WTC11 (cell line): ENCODE data around the gene LUM. TPM values are rescaled to one million over a fixed set of nuclear protein-coding genes. Genes with fewer than 3 reads are reported as not detected.

Experiments
- ATAC-seq: fragments of 200-7000 bp; cut with Tn5 transposase; 2 replicates; pipeline ENCODE4 v1.10.0; 2021; ENCODE audit warnings: mild to moderate bottlenecking, moderate library complexity
- CTCF ChIA-PET: fragments of 300-600 bp; sonication (Branson Sonifier 250); formaldehyde crosslinking; loops from one replicate; lab custom pipeline; 2021; ENCODE audit warnings: antibody characterized with exemption; lab: Charles Lee
- POLR2A ChIA-PET: fragments of 350-600 bp; sonication (Branson Sonifier 250); formaldehyde crosslinking; loops from one replicate; lab custom pipeline; 2021; ENCODE audit warnings: antibody characterized with exemption; lab: Charles Lee
- DNase-seq: peaks from one replicate; pipeline ENCODE4 v3.0.0; 2021; ENCODE audit warnings: low spot score
- H3K27ac Mint-ChIP-seq: 2 replicates; pipeline ENCODE4 v1.8.0; 2021; ENCODE audit warnings: mixed read lengths
- H3K27me3 Mint-ChIP-seq: 2 replicates; pipeline ENCODE4 v1.8.0; 2021; ENCODE audit warnings: low read depth, mild to moderate bottlenecking, moderate library complexity, mixed read lengths
- H3K36me3 Mint-ChIP-seq: 2 replicates; pipeline ENCODE4 v1.8.0; 2021; ENCODE audit warnings: mixed read lengths
- H3K4me1 Mint-ChIP-seq: 2 replicates; pipeline ENCODE4 v1.8.0; 2022; ENCODE audit warnings: mixed read lengths
- H3K4me3 Mint-ChIP-seq: 2 replicates; pipeline ENCODE4 v1.8.0; 2021; ENCODE audit warnings: mild to moderate bottlenecking, moderate library complexity, mixed read lengths
- H3K9me3 Mint-ChIP-seq: 2 replicates; pipeline ENCODE4 v1.8.0; 2021; ENCODE audit warnings: mixed read lengths
- CREB1 ChIP-seq: sonication (generic); formaldehyde crosslinking; IDR thresholded peaks from 2 replicates; pipeline ENCODE4 v1.8.0; 2023; ENCODE audit warnings: mild to moderate bottlenecking, missing genetic modification reagents
- CTCF ChIP-seq: fragments of 200-600 bp; IDR thresholded peaks from 2 replicates; pipeline ENCODE4 v1.8.0; 2022; ENCODE audit warnings: antibody characterized with exemption
- FOXK1 ChIP-seq: sonication (generic); formaldehyde crosslinking; IDR thresholded peaks from 2 replicates; pipeline ENCODE4 v1.8.0; 2022; ENCODE audit warnings: mild to moderate bottlenecking, moderate library complexity, missing genetic modification reagents
- FOXP1 ChIP-seq: sonication (generic); formaldehyde crosslinking; IDR thresholded peaks from 2 replicates; pipeline ENCODE4 v1.8.0; 2022; ENCODE audit warnings: missing genetic modification reagents, mild to moderate bottlenecking, moderate library complexity, borderline replicate concordance
- GRHL2 ChIP-seq: fragments of 250-450 bp; sonication (Bioruptor Pico); IDR thresholded peaks from 2 replicates; pipeline ENCODE4 v1.8.0; 2022; ENCODE audit warnings: mild to moderate bottlenecking, moderate library complexity; ENCODE audit not compliant: insufficient replicate concordance, severe bottlenecking
- HMGXB4 ChIP-seq: sonication (generic); formaldehyde crosslinking; IDR thresholded peaks from 2 replicates; pipeline ENCODE4 v1.8.1; 2023; ENCODE audit warnings: mild to moderate bottlenecking, moderate library complexity, missing genetic modification reagents
- JUN ChIP-seq: sonication (generic); formaldehyde crosslinking; IDR thresholded peaks from 2 replicates; pipeline ENCODE4 v1.8.0; 2023; ENCODE audit warnings: mild to moderate bottlenecking, missing genetic modification reagents
- MXD4 ChIP-seq: fragments of 250-450 bp; sonication (Bioruptor Pico); IDR thresholded peaks from 2 replicates; pipeline ENCODE4 v1.8.0; 2021; ENCODE audit warnings: mild to moderate bottlenecking, moderate library complexity, borderline replicate concordance
- SOX15 ChIP-seq: fragments of 250-450 bp; sonication (Bioruptor Pico); IDR thresholded peaks from 2 replicates; pipeline ENCODE4 v1.9.0; 2021; ENCODE audit warnings: mild to moderate bottlenecking
- ZNF232 ChIP-seq: sonication (generic); formaldehyde crosslinking; IDR thresholded peaks from 2 replicates; pipeline ENCODE4 v1.8.0; 2022; ENCODE audit warnings: mild to moderate bottlenecking, missing genetic modification reagents
- ZNF512 ChIP-seq: sonication (generic); formaldehyde crosslinking; IDR thresholded peaks from 2 replicates; pipeline ENCODE4 v1.8.1; 2022; ENCODE audit warnings: missing genetic modification reagents, borderline replicate concordance
- ZNF671 ChIP-seq: fragments of 250-450 bp; sonication (Bioruptor Pico); IDR thresholded peaks from 2 replicates; pipeline ENCODE4 v1.8.0; 2021; ENCODE audit warnings: mild to moderate bottlenecking
- total RNA-seq: library from RNA; stranded (reverse); gene quantifications from 3 replicates; pipeline ENCODE4 v1.2.3, GENCODE V29; 2021
- TF ChIP-seq, protein P1 (sequence below): sonication (generic); formaldehyde crosslinking; IDR thresholded peaks from 2 replicates; pipeline ENCODE4 v1.8.0; 2022; ENCODE audit warnings: mild to moderate bottlenecking, missing genetic modification reagents
- TF ChIP-seq, protein P2 (sequence below): sonication (generic); formaldehyde crosslinking; IDR thresholded peaks from 2 replicates; pipeline ENCODE4 v1.8.0; 2022; ENCODE audit warnings: mild to moderate bottlenecking, missing genetic modification reagents
- TF ChIP-seq, protein P3 (sequence below): sonication (generic); formaldehyde crosslinking; conservative IDR thresholded peaks from 2 replicates; pipeline ENCODE4 v1.8.1; 2022; ENCODE audit warnings: mild to moderate bottlenecking, missing genetic modification reagents
- TF ChIP-seq, protein P4 (sequence below): sonication (generic); formaldehyde crosslinking; IDR thresholded peaks from 2 replicates; pipeline ENCODE4 v1.8.0; 2023; ENCODE audit warnings: missing genetic modification reagents, mild to moderate bottlenecking, borderline replicate concordance
- TF ChIP-seq, protein P5 (sequence below): fragments of 250-450 bp; sonication (Bioruptor Pico); IDR thresholded peaks from 2 replicates; pipeline ENCODE4 v1.9.0; 2021; ENCODE audit warnings: mild to moderate bottlenecking

Gene LUM
- total RNA-seq, 1 experiment from 2014 or later: 0.28 TPM

DNA sequence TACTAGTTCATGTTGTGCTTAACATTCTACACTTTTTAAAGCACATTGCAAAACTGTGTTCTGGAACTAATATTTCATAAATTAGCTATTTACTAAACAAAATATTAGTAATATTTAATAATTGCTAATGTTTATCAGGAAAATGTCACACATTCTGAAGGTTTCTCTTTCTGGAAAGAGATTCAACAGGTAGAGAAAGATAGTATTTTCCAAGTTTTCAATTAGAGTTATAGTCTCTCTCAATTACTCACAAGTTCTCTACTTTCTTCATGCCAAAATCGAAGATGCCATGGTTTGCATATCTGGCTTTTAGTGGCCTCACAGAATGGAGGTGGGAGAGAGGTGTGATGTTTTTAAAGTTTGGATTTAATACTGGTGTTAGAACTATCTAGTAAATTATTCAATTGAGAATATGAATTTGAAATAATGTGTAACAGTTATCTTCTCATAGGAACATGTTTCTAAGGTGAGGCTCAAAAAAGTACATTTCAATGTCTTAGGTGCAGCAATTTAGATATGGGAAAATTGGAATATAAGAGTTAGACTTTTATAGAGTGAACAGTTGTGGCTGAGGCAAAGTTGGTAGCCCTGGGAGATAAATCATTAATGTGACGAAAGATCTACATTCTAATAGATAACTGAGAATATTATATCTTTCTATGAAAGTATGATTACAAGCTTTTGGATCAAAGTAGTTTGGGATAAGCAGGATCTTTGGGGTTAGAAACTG lies 1.5 kb downstream of the LUM start (continued):
- TF ChIP-seq GRHL2 (CRISPR knock-in tag) (no peak), MXD4 (CRISPR knock-in tag) (no peak)
- TF ChIP-seq, protein P1, sequence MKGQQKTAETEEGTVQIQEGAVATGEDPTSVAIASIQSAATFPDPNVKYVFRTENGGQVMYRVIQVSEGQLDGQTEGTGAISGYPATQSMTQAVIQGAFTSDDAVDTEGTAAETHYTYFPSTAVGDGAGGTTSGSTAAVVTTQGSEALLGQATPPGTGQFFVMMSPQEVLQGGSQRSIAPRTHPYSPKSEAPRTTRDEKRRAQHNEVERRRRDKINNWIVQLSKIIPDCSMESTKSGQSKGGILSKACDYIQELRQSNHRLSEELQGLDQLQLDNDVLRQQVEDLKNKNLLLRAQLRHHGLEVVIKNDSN: no peak
- TF ChIP-seq, protein P2, sequence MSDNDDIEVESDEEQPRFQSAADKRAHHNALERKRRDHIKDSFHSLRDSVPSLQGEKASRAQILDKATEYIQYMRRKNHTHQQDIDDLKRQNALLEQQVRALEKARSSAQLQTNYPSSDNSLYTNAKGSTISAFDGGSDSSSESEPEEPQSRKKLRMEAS: no peak

DNA sequence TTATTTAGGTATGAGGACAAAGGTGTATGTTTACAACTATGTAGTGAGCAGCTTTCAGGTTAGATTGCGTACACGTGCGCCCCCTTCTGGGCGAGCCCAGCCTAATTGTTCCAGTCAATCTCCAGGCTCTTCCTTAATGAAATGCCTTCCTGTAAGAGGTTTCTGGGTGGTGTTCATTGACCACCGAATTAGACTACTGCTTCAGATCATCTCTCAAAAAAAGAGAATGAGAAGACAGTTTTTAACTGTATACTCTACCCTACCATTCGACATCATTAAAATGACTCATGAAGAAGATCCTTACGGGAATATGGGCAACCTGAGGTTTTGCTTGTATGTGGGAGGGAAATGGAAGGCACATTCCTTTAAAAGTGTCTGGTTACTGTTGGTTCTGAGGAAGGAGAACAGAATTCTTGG lies 2.1 kb downstream of the LUM start:
- Mint-ChIP-seq H3K36me3 (no peaks in the 10 kb centered on the region), H3K27ac (no peak overlapping the region)

DNA sequence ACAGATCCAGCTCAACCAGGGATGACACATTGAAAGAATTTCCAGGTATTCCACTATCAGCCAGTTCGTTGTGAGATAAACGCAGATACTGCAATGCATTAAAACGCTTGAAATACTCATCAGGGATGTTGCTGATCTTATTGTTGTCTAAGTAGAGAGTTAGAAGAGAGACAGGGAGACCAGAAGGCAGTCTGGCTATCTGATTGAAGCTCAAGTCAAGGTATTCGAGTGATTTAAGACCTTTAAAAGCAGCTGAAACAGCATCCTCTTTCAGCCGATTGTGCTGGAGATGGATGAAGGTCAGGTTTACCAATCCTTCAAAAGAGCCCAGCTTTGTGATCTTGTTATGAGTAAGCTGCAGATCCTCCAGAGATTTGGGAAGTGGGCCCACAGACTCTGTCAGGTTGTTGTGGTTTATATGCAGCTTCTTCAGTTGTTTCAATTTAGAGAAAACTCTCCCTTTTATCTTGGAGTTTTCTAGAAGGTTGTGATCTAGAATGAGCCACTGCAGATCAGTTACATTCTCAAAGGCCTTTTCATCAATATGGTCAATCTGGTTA lies 3.0 kb downstream of the LUM start:
- Mint-ChIP-seq H3K9me3 (no peaks in the 10 kb centered on the region), H3K36me3 (no peaks in the 10 kb centered on the region), H3K27me3 (no peaks in the 10 kb centered on the region; the same call in 1 of the 2 replicates), H3K4me1 (peaks cover 6% of the 10 kb centered on the region), H3K27ac (no peak overlapping the region), H3K4me3 (no peak overlapping the region)
- ATAC-seq (no peak), DNase-seq (no peak)
- POLR2A ChIA-PET: no interaction called here
- CTCF ChIA-PET: interaction anchor here (0.6 to 3.0 kb wide), 12 partner anchors 9 to 274 kb away, joined by 3 to 12 read pairs (median 4); no protein-coding TSS in a partner anchor
- TF ChIP-seq ZNF512 (CRISPR knock-in tag): no peak
- TF ChIP-seq CREB1 (CRISPR knock-in tag): no peak
- no peak for TF ChIP-seq FOXP1
- TF ChIP-seq, protein P3, sequence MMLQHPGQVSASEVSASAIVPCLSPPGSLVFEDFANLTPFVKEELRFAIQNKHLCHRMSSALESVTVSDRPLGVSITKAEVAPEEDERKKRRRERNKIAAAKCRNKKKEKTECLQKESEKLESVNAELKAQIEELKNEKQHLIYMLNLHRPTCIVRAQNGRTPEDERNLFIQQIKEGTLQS (CRISPR knock-in tag): no peak
- no peak for TF ChIP-seq SOX15 (CRISPR knock-in tag)
- no peak for TF ChIP-seq FOXK1 (CRISPR knock-in tag)
- TF ChIP-seq ZNF671 (CRISPR knock-in tag): no peak
- no peak for TF ChIP-seq JUN (CRISPR knock-in tag)
- TF ChIP-seq, protein P4, sequence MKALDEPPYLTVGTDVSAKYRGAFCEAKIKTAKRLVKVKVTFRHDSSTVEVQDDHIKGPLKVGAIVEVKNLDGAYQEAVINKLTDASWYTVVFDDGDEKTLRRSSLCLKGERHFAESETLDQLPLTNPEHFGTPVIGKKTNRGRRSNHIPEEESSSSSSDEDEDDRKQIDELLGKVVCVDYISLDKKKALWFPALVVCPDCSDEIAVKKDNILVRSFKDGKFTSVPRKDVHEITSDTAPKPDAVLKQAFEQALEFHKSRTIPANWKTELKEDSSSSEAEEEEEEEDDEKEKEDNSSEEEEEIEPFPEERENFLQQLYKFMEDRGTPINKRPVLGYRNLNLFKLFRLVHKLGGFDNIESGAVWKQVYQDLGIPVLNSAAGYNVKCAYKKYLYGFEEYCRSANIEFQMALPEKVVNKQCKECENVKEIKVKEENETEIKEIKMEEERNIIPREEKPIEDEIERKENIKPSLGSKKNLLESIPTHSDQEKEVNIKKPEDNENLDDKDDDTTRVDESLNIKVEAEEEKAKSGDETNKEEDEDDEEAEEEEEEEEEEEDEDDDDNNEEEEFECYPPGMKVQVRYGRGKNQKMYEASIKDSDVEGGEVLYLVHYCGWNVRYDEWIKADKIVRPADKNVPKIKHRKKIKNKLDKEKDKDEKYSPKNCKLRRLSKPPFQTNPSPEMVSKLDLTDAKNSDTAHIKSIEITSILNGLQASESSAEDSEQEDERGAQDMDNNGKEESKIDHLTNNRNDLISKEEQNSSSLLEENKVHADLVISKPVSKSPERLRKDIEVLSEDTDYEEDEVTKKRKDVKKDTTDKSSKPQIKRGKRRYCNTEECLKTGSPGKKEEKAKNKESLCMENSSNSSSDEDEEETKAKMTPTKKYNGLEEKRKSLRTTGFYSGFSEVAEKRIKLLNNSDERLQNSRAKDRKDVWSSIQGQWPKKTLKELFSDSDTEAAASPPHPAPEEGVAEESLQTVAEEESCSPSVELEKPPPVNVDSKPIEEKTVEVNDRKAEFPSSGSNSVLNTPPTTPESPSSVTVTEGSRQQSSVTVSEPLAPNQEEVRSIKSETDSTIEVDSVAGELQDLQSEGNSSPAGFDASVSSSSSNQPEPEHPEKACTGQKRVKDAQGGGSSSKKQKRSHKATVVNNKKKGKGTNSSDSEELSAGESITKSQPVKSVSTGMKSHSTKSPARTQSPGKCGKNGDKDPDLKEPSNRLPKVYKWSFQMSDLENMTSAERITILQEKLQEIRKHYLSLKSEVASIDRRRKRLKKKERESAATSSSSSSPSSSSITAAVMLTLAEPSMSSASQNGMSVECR (CRISPR knock-in tag): no peak
- TF ChIP-seq ZNF232 (CRISPR knock-in tag): no peak
- TF ChIP-seq HMGXB4: no peak

More for the DNA sequence above, 2.1 kb downstream of the LUM start:
- POLR2A ChIA-PET: no interaction called here
- no peaks in the 10 kb centered on the region for H3K9me3 Mint-ChIP-seq
- ATAC-seq: peak; percentile 99
- peak; percentile 82 for DNase-seq
- H3K27me3 Mint-ChIP-seq: no peaks in the 10 kb centered on the region; the same call in 1 of the 2 replicates
- TF ChIP-seq, protein P5, sequence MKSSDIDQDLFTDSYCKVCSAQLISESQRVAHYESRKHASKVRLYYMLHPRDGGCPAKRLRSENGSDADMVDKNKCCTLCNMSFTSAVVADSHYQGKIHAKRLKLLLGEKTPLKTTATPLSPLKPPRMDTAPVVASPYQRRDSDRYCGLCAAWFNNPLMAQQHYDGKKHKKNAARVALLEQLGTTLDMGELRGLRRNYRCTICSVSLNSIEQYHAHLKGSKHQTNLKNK (CRISPR knock-in tag): no peak
- TF ChIP-seq CTCF: peak; percentile 62; the same call in 1 of the 2 replicates
- CTCF ChIA-PET: interaction anchor here (0.6 to 3.0 kb wide), 12 partner anchors 8 to 273 kb away, joined by 3 to 12 read pairs (median 4); no protein-coding TSS in a partner anchor
- no peak overlapping the region for H3K4me3 Mint-ChIP-seq
- peaks cover 6% of the 10 kb centered on the region for H3K4me1 Mint-ChIP-seq
